OCI-LY3 (cell line): Measurements from ENCODE around the gene SYPL2.

Experiments
- H2AFZ ChIP-seq: fragments of 200-600, 300-600 bp; shearing (Covaris generic); 2 replicates; pipeline ENCODE4 v1.6.0; 2014; ENCODE audit warnings: antibody characterized with exemption, low read depth, low read length
- H3K27ac ChIP-seq: fragments of 200-600, 300-600 bp; sonication (generic); 2 replicates; pipeline ENCODE4 v1.5.1; 2014; ENCODE audit warnings: mild to moderate bottlenecking, low read length, moderate library complexity, mixed read lengths
- H3K27me3 ChIP-seq: fragments of 200-600, 300-600 bp; sonication (generic); 2 replicates; pipeline ENCODE4 v1.6.1; 2014; ENCODE audit warnings: low read depth, low read length, mixed read lengths
- H3K36me3 ChIP-seq: fragments of 200-600, 300-600 bp; sonication (generic); replicated peaks from 2 replicates; pipeline ENCODE3; 2014; ENCODE audit warnings: low read depth, low read length, mixed read lengths
- H3K4me1 ChIP-seq: fragments of 300-600, 200-600 bp; sonication (generic); 2 replicates; pipeline ENCODE4 v1.6.1; 2014; ENCODE audit warnings: low read length, mixed read lengths
- H3K4me2 ChIP-seq: fragments of 200-600, 300-600 bp; sonication (generic); 2 replicates; pipeline ENCODE4 v1.6.1; 2014; ENCODE audit warnings: low read length, mixed read lengths
- H3K4me3 ChIP-seq: fragments of 300-600, 200-600 bp; sonication (generic); 2 replicates; pipeline ENCODE4 v1.5.1; 2014; ENCODE audit warnings: antibody characterized with exemption, mild to moderate bottlenecking, low read length, moderate library complexity
- H3K79me2 ChIP-seq: fragments of 300-600, 200-600 bp; shearing (Covaris generic); 2 replicates; pipeline ENCODE4 v1.6.1; 2014; ENCODE audit warnings: mild to moderate bottlenecking, low read length, mixed read lengths
- H3K9ac ChIP-seq: fragments of 300-600, 200-600 bp; shearing (Covaris generic); 2 replicates; pipeline ENCODE4 v1.6.0; 2014; ENCODE audit warnings: mild to moderate bottlenecking, low read length, moderate library complexity
- H3K9me3 ChIP-seq: fragments of 200-600, 300-600 bp; shearing (Covaris generic); 2 replicates; pipeline ENCODE4 v1.6.1; 2014; ENCODE audit warnings: low read length, mixed read lengths; ENCODE audit not compliant: insufficient read depth
- H4K20me1 ChIP-seq: fragments of 200-600, 300-600 bp; sonication (generic); 2 replicates; pipeline ENCODE4 v1.6.1; 2016; ENCODE audit warnings: low read length, mixed read lengths; ENCODE audit not compliant: insufficient read depth
- CTCF ChIP-seq: fragments of 200-600, 300-600 bp; sonication (generic); IDR thresholded peaks from 2 replicates; pipeline ENCODE4 v1.5.1; 2014; ENCODE audit warnings: antibody characterized with exemption, low read length, low read depth
- EZH2phosphoT487 ChIP-seq: fragments of 200-600 bp; shearing (Covaris generic); IDR thresholded peaks from 2 replicates; pipeline ENCODE4 v1.6.1; 2018; ENCODE audit warnings: antibody characterized with exemption, mixed run types, low read depth

Gene SYPL2

GRCh38 chr1:109527098-109527811 lies 60.9 kb downstream of the SYPL2 start:
- peaks cover 58% of the 10 kb centered on the region for H3K4me1 ChIP-seq
- H3K79me2 ChIP-seq: no peaks in the 10 kb centered on the region
- peak overlapping the region; percentile 51 for H2AFZ ChIP-seq
- H3K27me3 ChIP-seq: no peaks in the 10 kb centered on the region
- peak overlapping the region; percentile 75 for H3K4me3 ChIP-seq
- H3K4me2 ChIP-seq: peak overlapping the region; percentile 95
- no peaks in the 10 kb centered on the region for H3K9me3 ChIP-seq
- no peaks in the 10 kb centered on the region for H3K36me3 ChIP-seq
- peak overlapping the region; percentile 67 for H3K9ac ChIP-seq
- no peaks in the 10 kb centered on the region for H4K20me1 ChIP-seq
- no peak for TF ChIP-seq EZH2phosphoT487
- peak overlapping the region; percentile 92 for H3K27ac ChIP-seq

GRCh38 chr1:109527846-109528695 lies 61.7 kb downstream of the SYPL2 start:
- Histone ChIP-seq H3K36me3 (no peaks in the 10 kb centered on the region), H3K9me3 (no peaks in the 10 kb centered on the region), H3K27ac (peak overlapping the region; percentile 92), H3K79me2 (no peaks in the 10 kb centered on the region), H3K27me3 (no peaks in the 10 kb centered on the region), H3K9ac (peak overlapping the region; percentile 67), H3K4me2 (peak overlapping the region; percentile 95), H3K4me1 (peaks cover 62% of the 10 kb centered on the region), H3K4me3 (peak overlapping the region; percentile 75), H4K20me1 (no peaks in the 10 kb centered on the region), H2AFZ (peak overlapping the region; percentile 51)
- no peak for TF ChIP-seq EZH2phosphoT487
- TF ChIP-seq CTCF: no peak

GRCh38 chr1:109528712-109529111 lies 62.4 kb downstream of the SYPL2 start:
- Histone ChIP-seq H3K79me2 (no peaks in the 10 kb centered on the region), H3K9me3 (no peaks in the 10 kb centered on the region), H2AFZ (no peak overlapping the region), H3K27me3 (no peaks in the 10 kb centered on the region), H3K27ac (no peak overlapping the region), H3K36me3 (no peaks in the 10 kb centered on the region), H3K9ac (no peak overlapping the region), H3K4me1 (peaks cover 62% of the 10 kb centered on the region), H3K4me2 (no peak overlapping the region), H3K4me3 (no peak overlapping the region), H4K20me1 (no peaks in the 10 kb centered on the region)
- TF ChIP-seq EZH2phosphoT487 (no peak), CTCF (no peak)

- Histone ChIP-seq H3K4me1 (peaks cover 62% of the 10 kb centered on the region), H2AFZ (peak overlapping the region; percentile 54; the same call in 1 of the 2 replicates), H3K27ac (no peak overlapping the region), H3K79me2 (no peaks in the 10 kb centered on the region), H3K9ac (no peak overlapping the region), H3K4me3 (no peak overlapping the region), H3K9me3 (no peaks in the 10 kb centered on the region), H3K27me3 (no peaks in the 10 kb centered on the region), H3K36me3 (no peaks in the 10 kb centered on the region), H3K4me2 (no peak overlapping the region), H4K20me1 (no peaks in the 10 kb centered on the region)
- TF ChIP-seq CTCF: no peak
These were observed 63.6 kb downstream of the SYPL2 start for GRCh38 chr1:109529881-109530456.
